ENCODE data around the gene GPR15LG.

- TF ChIP-seq POLR2AphosphoS5 (IDR thresholded peaks at IDR 0.05; ENCODE audit: borderline replicate concordance, low read depth, low read length), result peak; percentile 56; the same call in 1 of the 2 replicates
- no peak for TF ChIP-seq EZH2 (IDR thresholded peaks at IDR 0.05)
- TF ChIP-seq FOXP2 (optimal IDR thresholded peaks at IDR 0.05; ENCODE audit: control extremely low read depth, extremely low read length, insufficient read depth), result no peak
These were observed 34.2 kb upstream of the GPR15LG start, which contains the start of gene GHITM for GRCh38 chr10:84139126-84140035.
